Measurements from ENCODE around the gene SPRR2F.

The SPRR2F gene

GRCh38 chr1:153072806-153073726, 40.2 kb downstream of the SPRR2F start:
- no peak for DNase-seq (ENCODE audit: low read depth)

DNA sequence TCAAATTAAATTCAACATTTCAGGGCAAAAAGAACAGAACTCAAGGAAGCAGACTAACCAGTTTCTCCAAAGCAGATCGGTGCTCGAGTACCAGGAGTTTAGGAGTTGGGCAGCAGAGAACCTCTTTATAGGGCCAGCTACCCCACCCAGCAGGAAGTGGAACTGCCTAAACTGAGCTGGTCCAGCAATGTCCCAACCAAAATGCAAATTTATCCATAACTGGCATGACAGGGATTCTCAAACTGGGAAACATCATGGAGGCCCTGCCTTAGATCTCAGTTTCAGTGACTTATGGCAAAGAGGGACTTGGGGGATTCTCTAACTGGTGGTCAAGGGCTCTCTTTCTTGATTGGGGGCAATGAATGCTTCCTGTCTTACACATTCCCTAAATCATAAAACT, 41.8 kb downstream of the SPRR2F start, which contains the start of gene SPRR2B:
TSS of gene SPRR2B (minus strand) at position 101 of the 400 bp plus-strand sequence. CDS start 772 bp downstream, outside the sequence.
- DNase-seq (ENCODE audit: low read depth): no peak

DNA sequence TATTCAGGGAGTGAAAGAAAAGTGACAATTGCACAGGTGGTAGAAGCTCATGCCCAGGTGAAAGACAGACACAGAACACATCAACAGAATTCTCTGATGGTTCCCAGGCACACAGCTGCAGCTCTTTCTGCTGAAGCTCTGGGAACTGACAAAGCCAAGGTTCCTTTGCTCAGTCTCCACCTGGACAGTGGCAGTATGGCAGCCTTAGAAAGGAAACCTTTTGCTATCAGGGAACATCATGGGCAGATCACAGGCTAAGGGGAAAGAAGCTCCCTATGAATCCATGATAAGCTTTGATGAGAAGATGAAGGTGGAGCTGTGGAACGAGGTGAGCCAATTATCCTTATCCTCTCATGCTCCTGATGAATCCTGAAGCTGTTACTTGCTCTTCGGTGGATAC, 43.1 kb downstream of the SPRR2F start:
- no peak for DNase-seq (ENCODE audit: low read depth)

Measured in CMK (cell line).